A549 (cell line): ENCODE data around the gene CCL8. TPM values are rescaled to one million over a fixed set of nuclear protein-coding genes. Genes with fewer than 3 reads are reported as not detected.

Experiments used
- ATAC-seq, 2 experiments: fragments of 200-7000 bp in 1 of 2; fragments of >200 bp in 1 of 2; cut with Nextera tagmentation in 1 of 2; cut with Tn5 transposase in 1 of 2; 3 replicates each; pipeline versions ENCODE4 v1.8.0 to v1.9.1; 2018 to 2020; ENCODE audit warnings: mild to moderate bottlenecking in 1 of 2, moderate library complexity in 1 of 2
- CTCF ChIA-PET: fragments of 300-600 bp; sonication (Branson Sonifier 250); formaldehyde crosslinking; extraction: SDS; loops from one replicate; lab custom pipeline; 2021; ENCODE audit warnings: antibody characterized with exemption, inconsistent platforms; lab: Yijun Ruan, JAX
- POLR2A ChIA-PET: fragments of 350-600 bp; formaldehyde crosslinking; extraction: SDS; loops from one replicate; lab custom pipeline; 2021; ENCODE audit warnings: antibody characterized with exemption, inconsistent platforms; lab: Yijun Ruan, JAX
- DNase-seq, 2 experiments: peaks; one replicate each; pipeline versions ENCODE4 v3.0.0 to v3.0.0-alpha.2; 2011 to 2016; ENCODE audit warnings: low read depth in 1 of 2, low spot score in 1 of 2
- FAIRE-seq: peaks from 2 replicates; lab custom pipeline; 2011; peaks lifted over from hg19 to GRCh38; lab: Jason Lieb, UNC
- H3K27ac ChIP-seq, 2 experiments: fragments of >200 bp; sonication (Bioruptor Twin); formaldehyde crosslinking; 3 replicates each; pipeline ENCODE4 v1.5.1; 2016 to 2017
- H3K4me1 ChIP-seq: fragments of >200 bp; sonication (Bioruptor Twin); formaldehyde crosslinking; 3 replicates; pipeline ENCODE4 v1.6.1; 2016
- H3K4me2 ChIP-seq: fragments of >200 bp; sonication (Bioruptor Twin); formaldehyde crosslinking; 3 replicates; pipeline ENCODE4 v1.6.1; 2016
- H3K4me3 ChIP-seq: fragments of >200 bp; sonication (Bioruptor Twin); formaldehyde crosslinking; 3 replicates; pipeline ENCODE4 v1.5.1; 2016
- H3K9me3 ChIP-seq: fragments of >200 bp; sonication (Bioruptor Twin); formaldehyde crosslinking; 3 replicates; pipeline ENCODE4 v1.6.1; 2016
- BCL3 ChIP-seq: fragments of >200 bp; sonication (Bioruptor Twin); formaldehyde crosslinking; IDR thresholded peaks from 3 replicates; pipeline ENCODE4 v1.6.1; 2016
- BHLHE40 ChIP-seq: IDR thresholded peaks from 2 replicates; pipeline ENCODE4 v1.6.1; 2012; ENCODE audit warnings: low read depth, low read length, inconsistent platforms
- CBX8 ChIP-seq: fragments of 200-600 bp; sonication (generic); IDR thresholded peaks from 2 replicates; pipeline ENCODE4 v1.6.1; 2016
- CEBPB ChIP-seq, 2 experiments: fragments of >200 bp in 1 of 2; sonication (Bioruptor Twin) in 1 of 2; formaldehyde crosslinking in 1 of 2; IDR thresholded peaks; 2 replicates each; pipeline ENCODE4 v1.6.1; 2012 to 2016
- CHD2 ChIP-seq: fragments of 150-350 bp; IDR thresholded peaks from 2 replicates; pipeline ENCODE4 v1.6.1; 2014; ENCODE audit warnings: low read length; ENCODE audit not compliant: partially characterized antibody
- EP300 ChIP-seq, 2 experiments: fragments of >200 bp; sonication (Bioruptor Twin); formaldehyde crosslinking; IDR thresholded peaks; 2 replicates in 1 of 2; 3 replicates in 1 of 2; pipeline ENCODE4 v1.6.1; 2016 to 2017
- FOSL2 ChIP-seq, 2 experiments: fragments of 450-650 bp in 1 of 2; fragments of >200 bp in 1 of 2; sonication (Bioruptor Twin) in 1 of 2; formaldehyde crosslinking; IDR thresholded peaks; 2 replicates each; pipeline versions ENCODE4 v1.5.0 to v1.6.1; 2016 to 2020; ENCODE audit warnings: mild to moderate bottlenecking in 1 of 2, moderate library complexity in 1 of 2
- HDAC2 ChIP-seq: fragments of 200-600 bp; sonication (generic); IDR thresholded peaks from 2 replicates; pipeline ENCODE4 v1.6.1; 2016
- HOXB5 ChIP-seq: fragments of 250-450 bp; sonication (Bioruptor Pico); IDR thresholded peaks from 2 replicates; pipeline ENCODE4 v1.5.0; 2020; ENCODE audit warnings: mild to moderate bottlenecking, moderate library complexity
- JUNB ChIP-seq: fragments of >200 bp; sonication (Bioruptor Twin); formaldehyde crosslinking; IDR thresholded peaks from 2 replicates; pipeline ENCODE4 v1.6.1; 2016
- KDM5A ChIP-seq: fragments of 200-600 bp; sonication (generic); IDR thresholded peaks from 2 replicates; pipeline ENCODE4 v1.6.1; 2016; ENCODE audit warnings: antibody characterized with exemption, mild to moderate bottlenecking
- MAFK ChIP-seq: fragments of 450-650 bp; IDR thresholded peaks from 2 replicates; pipeline ENCODE4 v1.6.1; 2014; ENCODE audit not compliant: partially characterized antibody
- PHF8 ChIP-seq: fragments of 200-600 bp; sonication (generic); IDR thresholded peaks from 2 replicates; pipeline ENCODE4 v1.6.1; 2016; ENCODE audit warnings: low read depth, mild to moderate bottlenecking, antibody characterized with exemption, moderate library complexity, borderline replicate concordance
- POLR2AphosphoS2 ChIP-seq: conservative IDR thresholded peaks from 2 replicates; pipeline ENCODE4 v1.6.1; 2012; ENCODE audit warnings: low read length, improper control_type of control experiment, inconsistent platforms
- RAD21 ChIP-seq, 2 experiments: fragments of >200 bp in 1 of 2; sonication (Bioruptor Twin) in 1 of 2; formaldehyde crosslinking in 1 of 2; IDR thresholded peaks in 1 of 2; conservative IDR thresholded peaks in 1 of 2; 2 replicates in 1 of 2; 3 replicates in 1 of 2; pipeline ENCODE4 v1.6.1; 2012 to 2018; ENCODE audit warnings: inconsistent platforms in 1 of 2
- RFX5 ChIP-seq: fragments of 450-650 bp; IDR thresholded peaks from 2 replicates; pipeline ENCODE4 v1.7.1; 2014; ENCODE audit warnings: antibody characterized with exemption, mild to moderate bottlenecking, moderate library complexity
- RNF2 ChIP-seq: fragments of 200-600 bp; sonication (generic); IDR thresholded peaks from 2 replicates; pipeline ENCODE4 v1.6.1; 2016; ENCODE audit warnings: low read depth, mild to moderate bottlenecking, antibody characterized with exemption, moderate library complexity, borderline replicate concordance
- WGBS: methylation state at CpG from one replicate; pipeline ENCODE4 v1.1.6; 2017; ENCODE audit errors: missing lambda C conversion rate; 5-methylcytosine and 5-hydroxymethylcytosine counted together
- polyA minus RNA-seq: library from RNA; depleted of rRNA, polyadenylated mRNA; stranded (reverse); fragments of >200 nt; gene quantifications from 2 replicates; pipeline ENCODE4 v1.2.3, GENCODE V29; 2011; rRNA and poly(A)+ RNA removed
- polyA plus RNA-seq, 4 experiments: library from polyadenylated mRNA; depleted of rRNA in 3 of 4; stranded (reverse); fragments of >200 nt; fragmentation: RNase III in 1 of 4; extraction: RNeasy Plus Mini Kit Qiagen cat#74134 plus additional on column Dnase treatment in 1 of 4; gene quantifications; 2 replicates in 3 of 4; 3 replicates in 1 of 4; pipeline ENCODE4 v1.2.3, GENCODE V29; 2011 to 2017
- TF ChIP-seq, protein P1 (sequence below): fragments of >200 bp; sonication (Bioruptor Twin); formaldehyde crosslinking; IDR thresholded peaks from 3 replicates; pipeline ENCODE4 v1.5.1; 2016
- TF ChIP-seq, protein P2 (sequence below): fragments of >200 bp; sonication (Bioruptor Twin); formaldehyde crosslinking; IDR thresholded peaks from 2 replicates; pipeline ENCODE4 v1.6.1; 2016

Gene CCL8
- polyA plus RNA-seq (2011; rRNA removed) (not detected in 2 replicates), polyA plus RNA-seq (2017; fragmentation: RNase III; extraction: RNeasy Plus Mini Kit Qiagen cat#74134 plus additional on column Dnase treatment) (not detected in 3 replicates), polyA minus RNA-seq (not detected in 2 replicates)
- polyA plus RNA-seq (2012; cell fraction: cytosol; rRNA removed) = not detected in 2 replicates
- not detected in 2 replicates for polyA plus RNA-seq (2012; cell fraction: nucleus; rRNA removed)

DNA sequence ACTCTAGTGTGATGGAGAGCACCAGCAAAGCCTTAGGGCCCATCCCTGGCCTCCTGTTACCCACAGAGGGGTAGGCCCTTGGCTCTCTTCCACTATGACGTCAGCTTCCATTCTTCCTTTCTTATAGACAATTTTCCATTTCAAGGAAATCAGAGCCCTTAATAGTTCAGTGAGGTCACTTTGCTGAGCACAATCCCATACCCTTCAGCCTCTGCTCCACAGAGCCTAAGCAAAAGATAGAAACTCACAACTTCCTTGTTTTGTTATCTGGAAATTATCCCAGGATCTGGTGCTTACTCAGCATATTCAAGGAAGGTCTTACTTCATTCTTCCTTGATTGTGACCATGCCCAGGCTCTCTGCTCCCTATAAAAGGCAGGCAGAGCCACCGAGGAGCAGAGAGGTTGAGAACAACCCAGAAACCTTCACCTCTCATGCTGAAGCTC is at the start of gene CCL8:
TSS of gene CCL8 (plus strand) at position 397 of the 445 bp plus-strand sequence. CDS start 67 bp downstream, outside the sequence.
- DNase-seq (no peak), ATAC-seq (no peak), FAIRE-seq (no peak)
- no peak within 1 kb of the TSS for H3K27ac ChIP-seq
- no peak within 1 kb of the TSS for H3K4me2 ChIP-seq
- TF ChIP-seq HDAC2 = no peak
- TF ChIP-seq BHLHE40 = no peak
- TF ChIP-seq MAFK = peak; percentile 93
- no peaks in the 10 kb centered on the region; the same call in 2 of the 3 replicates for H3K9me3 ChIP-seq
- no peaks in the 10 kb centered on the region for H3K4me1 ChIP-seq
- WGBS = 60% methylated on average over 2 of the region's 2 CpGs
- ChIA-PET POLR2A (no interaction called here), CTCF (interaction anchor here (0.8 to 8.2 kb wide), 4 partner anchors 13 to 118 kb away, joined by 3 to 51 read pairs (median 4); no protein-coding TSS in a partner anchor)
- H3K4me3 ChIP-seq = no peak within 1 kb of the TSS

- Histone ChIP-seq H3K4me1 (0 out of 3 replicates have a peak, but pooled peaks cover 6% of the 10 kb centered on the region), H3K4me2 (no peak within 1 kb of the TSS), H3K4me3 (no peak within 1 kb of the TSS), H3K27ac (peak within 1 kb of the TSS in 1 of 2 experiments; percentile 58; a peak in 2 of 6 replicates), H3K9me3 (no peaks in the 10 kb centered on the region)
- WGBS = 0% methylated on average over 1 of the region's 1 CpG
- no peak for FAIRE-seq
- DNase-seq = no peak
- CTCF ChIA-PET = interaction anchor here (0.5 to 2.1 kb wide), 6 partner anchors 10 to 1685 kb away, joined by 3 to 6 read pairs (median 4); partner anchors contain the start of gene CCL2
- TF ChIP-seq BCL3 (no peak), PHF8 (no peak), FOSL2 (IDR thresholded peaks at IDR 0.05) (no peak), FOSL2 (CRISPR knock-in tag; IDR thresholded peaks at IDR 0.05) (no peak), KDM5A (no peak), CBX8 (no peak), EP300 (IDR thresholded peaks at IDR 0.05) (no peak), HOXB5 (no peak), RFX5 (no peak), HDAC2 (no peak), POLR2AphosphoS2 (no peak), CHD2 (no peak), RNF2 (no peak)
- TF ChIP-seq, protein P1, sequence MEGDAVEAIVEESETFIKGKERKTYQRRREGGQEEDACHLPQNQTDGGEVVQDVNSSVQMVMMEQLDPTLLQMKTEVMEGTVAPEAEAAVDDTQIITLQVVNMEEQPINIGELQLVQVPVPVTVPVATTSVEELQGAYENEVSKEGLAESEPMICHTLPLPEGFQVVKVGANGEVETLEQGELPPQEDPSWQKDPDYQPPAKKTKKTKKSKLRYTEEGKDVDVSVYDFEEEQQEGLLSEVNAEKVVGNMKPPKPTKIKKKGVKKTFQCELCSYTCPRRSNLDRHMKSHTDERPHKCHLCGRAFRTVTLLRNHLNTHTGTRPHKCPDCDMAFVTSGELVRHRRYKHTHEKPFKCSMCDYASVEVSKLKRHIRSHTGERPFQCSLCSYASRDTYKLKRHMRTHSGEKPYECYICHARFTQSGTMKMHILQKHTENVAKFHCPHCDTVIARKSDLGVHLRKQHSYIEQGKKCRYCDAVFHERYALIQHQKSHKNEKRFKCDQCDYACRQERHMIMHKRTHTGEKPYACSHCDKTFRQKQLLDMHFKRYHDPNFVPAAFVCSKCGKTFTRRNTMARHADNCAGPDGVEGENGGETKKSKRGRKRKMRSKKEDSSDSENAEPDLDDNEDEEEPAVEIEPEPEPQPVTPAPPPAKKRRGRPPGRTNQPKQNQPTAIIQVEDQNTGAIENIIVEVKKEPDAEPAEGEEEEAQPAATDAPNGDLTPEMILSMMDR = no peak
- TF ChIP-seq, protein P2, sequence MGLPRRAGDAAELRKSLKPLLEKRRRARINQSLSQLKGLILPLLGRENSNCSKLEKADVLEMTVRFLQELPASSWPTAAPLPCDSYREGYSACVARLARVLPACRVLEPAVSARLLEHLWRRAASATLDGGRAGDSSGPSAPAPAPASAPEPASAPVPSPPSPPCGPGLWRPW = no peak
- POLR2A ChIA-PET = interaction anchor here (0.6 kb wide), 1 partner anchor 13 kb away, joined by 3 read pairs; no protein-coding TSS in a partner anchor
- ATAC-seq = peak; percentile 66 to 68; a peak in 5 of 6 replicates
These were observed 49.3 kb upstream of the CCL8 start, which contains the start of gene CCL7 for GRCh38 chr17:34269969-34270368. Gene CCL7 (plus strand): TSS chr17:34270221. CDS start chr17:34270291, 70 bp downstream.

DNA sequence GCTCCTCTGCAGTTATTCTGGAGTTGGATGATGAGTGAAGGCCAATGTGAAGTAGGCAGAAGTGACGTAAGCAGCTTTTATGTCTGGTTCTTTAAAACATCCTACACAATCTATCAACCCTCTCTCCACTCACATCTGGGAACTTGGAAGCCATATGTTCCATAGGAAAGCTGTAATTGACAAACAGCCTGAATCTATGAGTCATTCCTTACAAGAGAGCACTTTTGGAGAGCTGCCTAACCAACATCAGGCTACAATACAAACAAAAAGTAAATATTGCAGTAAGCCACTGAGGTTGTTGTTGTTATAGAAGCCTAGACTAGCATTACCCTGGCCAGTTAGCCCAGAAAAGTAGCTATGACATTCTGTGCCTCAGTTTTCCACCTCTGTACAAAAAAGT is 43.4 kb upstream of the CCL8 start:
- ATAC-seq = peak; percentile 54 to 78; a peak in 4 of 6 replicates

More for the DNA sequence above, 43.4 kb upstream of the CCL8 start:
- no peak overlapping the region for H3K4me3 ChIP-seq
- no peaks in the 10 kb centered on the region for H3K9me3 ChIP-seq
- peak in 1 of 2 experiments; percentile 51 for DNase-seq
- ChIA-PET POLR2A (no interaction called here), CTCF (interaction anchor here (2.1 to 3.5 kb wide), 2 partner anchors 27 to 85 kb away, joined by 7 to 10 read pairs; no protein-coding TSS in a partner anchor)
- no peak for FAIRE-seq
- H3K4me2 ChIP-seq = peak overlapping the region; percentile 18
- 23% methylated on average over 1 of the region's 1 CpG for WGBS
- no peak overlapping the region for H3K27ac ChIP-seq
- TF ChIP-seq RAD21 (conservative IDR thresholded peaks at IDR 0.05 in 1 of 2, IDR thresholded peaks at IDR 0.05 in 1 of 2) (no peak), CEBPB (IDR thresholded peaks at IDR 0.05) (peak in 1 of 2 experiments; percentile 34; a peak in 1 of 4 replicates), FOSL2 (IDR thresholded peaks at IDR 0.05) (no peak), FOSL2 (CRISPR knock-in tag; IDR thresholded peaks at IDR 0.05) (peak; percentile 69), JUNB (0 out of 2 replicates have a peak, but pooled peaks have one; percentile 15)
- H3K4me1 ChIP-seq = peaks cover 10% of the 10 kb centered on the region; the same call in 2 of the 3 replicates
